ENCODE measurements around the gene MTCL1.
"Not testable (repeated sequence)": the region's sequence is repeated elsewhere in the genome, so short reads cannot be mapped to it uniquely, and the experiment has no call there.

The MTCL1 gene

GRCh38 chr18:8745355-8746014, 40.1 kb downstream of the MTCL1 start:
- DNase-seq, result no peak

GRCh38 chr18:8747440-8747937, 42.1 kb downstream of the MTCL1 start:
- no peak for DNase-seq

GRCh38 chr18:8749492-8749891, 44.1 kb downstream of the MTCL1 start:
- no peak for DNase-seq

GRCh38 chr18:8750954-8751415, 45.6 kb downstream of the MTCL1 start:
- no peak for DNase-seq

- DNase-seq, result no peak
These were observed 46.3 kb downstream of the MTCL1 start for GRCh38 chr18:8751692-8752091.

- DNase-seq, result no peak
These were observed 47.0 kb downstream of the MTCL1 start for GRCh38 chr18:8752329-8752728.

GRCh38 chr18:8754995-8755960, 49.9 kb downstream of the MTCL1 start:
- peak in 1 of 2 experiments; percentile 21 for DNase-seq

- no peak for DNase-seq
These were observed 51.2 kb downstream of the MTCL1 start for GRCh38 chr18:8756571-8756970.

- no peak for DNase-seq
These were observed 52.1 kb downstream of the MTCL1 start for GRCh38 chr18:8757396-8757997.

- no peak for DNase-seq
These were observed 53.1 kb downstream of the MTCL1 start for GRCh38 chr18:8758466-8758865.

GRCh38 chr18:8760984-8761383, 55.6 kb downstream of the MTCL1 start:
- DNase-seq, result no peak

GRCh38 chr18:8761535-8761934, 56.2 kb downstream of the MTCL1 start:
- not testable (repeated sequence) for DNase-seq

- DNase-seq, result no peak
These were observed 57.6 kb downstream of the MTCL1 start for GRCh38 chr18:8762968-8763367.

- DNase-seq, result no peak
These were observed 58.3 kb downstream of the MTCL1 start for GRCh38 chr18:8763611-8764010.

GRCh38 chr18:8765783-8766463, 60.6 kb downstream of the MTCL1 start:
- no peak for DNase-seq

- no peak for DNase-seq
These were observed 61.4 kb downstream of the MTCL1 start for GRCh38 chr18:8766559-8767293.

- no peak for DNase-seq
These were observed 62.0 kb downstream of the MTCL1 start for GRCh38 chr18:8767340-8767739.

GRCh38 chr18:8769509-8770095, 64.2 kb downstream of the MTCL1 start:
- DNase-seq, result no peak

- no peak for DNase-seq
These were observed 65.3 kb downstream of the MTCL1 start for GRCh38 chr18:8770657-8771056.

GRCh38 chr18:8771930-8772329, 66.6 kb downstream of the MTCL1 start:
- DNase-seq, result no peak

- no peak for DNase-seq
These were observed 68.6 kb downstream of the MTCL1 start for GRCh38 chr18:8773980-8774379.

Measured in stimulated activated CD4-positive, alpha-beta T cell treated with anti-CD3 and anti-CD28 coated beads, Interleukin-4, amount 100 ng/mL, for 4 hours (primary cell).